CD4-positive, CD25-positive, alpha-beta regulatory T cell (primary cell): ENCODE results near the gene CELF2. TPM values are rescaled to one million over a fixed set of nuclear protein-coding genes. Genes with fewer than 3 reads are reported as not detected.

Experiments
- ATAC-seq, 2 donors: fragments of 150-1000 bp; cut with Tn5 transposase; one replicate each; pipeline ENCODE4 v1.10.0; 2021; ENCODE audit warnings: low read depth in 2 of 2, moderate number of reproducible peaks in 2 of 2, moderate library complexity in 1 of 2
- DNase-seq, 3 donors: peaks; one replicate each; pipeline versions ENCODE4 v3.0.0 to v3.0.0-alpha.2; 2012 to 2022; ENCODE audit warnings: mixed read lengths in 1 of 3
- H3K27ac ChIP-seq: one replicate; pipeline ENCODE4 v1.7.0; 2013; ENCODE audit warnings: mild to moderate bottlenecking, low read length; ENCODE audit not compliant: insufficient read depth, poor library complexity, severe bottlenecking
- H3K27me3 ChIP-seq: one replicate; pipeline ENCODE4 v1.7.0; 2013; ENCODE audit warnings: low read length; ENCODE audit not compliant: control insufficient read depth, insufficient read depth
- H3K36me3 ChIP-seq: one replicate; pipeline ENCODE4 v1.7.0; 2013; ENCODE audit warnings: mild to moderate bottlenecking, low read length, moderate library complexity; ENCODE audit not compliant: control insufficient read depth, insufficient read depth
- H3K4me1 ChIP-seq: 2 replicates; pipeline ENCODE4 v1.7.0; 2013; ENCODE audit warnings: mild to moderate bottlenecking, low read length; ENCODE audit not compliant: insufficient read depth, control insufficient read depth, poor library complexity, severe bottlenecking
- H3K4me3 ChIP-seq: one replicate; pipeline ENCODE4 v1.7.0; 2013; ENCODE audit warnings: low read depth, mild to moderate bottlenecking, low read length, moderate library complexity
- H3K9me3 ChIP-seq, 2 experiments: 1 replicate in 1 of 2; 2 replicates in 1 of 2; pipeline ENCODE4 v1.7.0; 2013; ENCODE audit warnings: low read length in 2 of 2, mild to moderate bottlenecking in 1 of 2, moderate library complexity in 1 of 2; ENCODE audit not compliant: control insufficient read depth in 2 of 2
- H3K27ac Mint-ChIP-seq, 3 donors: one replicate each; pipeline ENCODE4 v1.8.0; 2020 to 2022; ENCODE audit warnings: mild to moderate bottlenecking in 3 of 3, mixed read lengths in 3 of 3, moderate library complexity in 2 of 3
- H3K27me3 Mint-ChIP-seq: one replicate; pipeline ENCODE4 v1.8.0; 2022; ENCODE audit warnings: mild to moderate bottlenecking, mixed read lengths
- H3K36me3 Mint-ChIP-seq: one replicate; pipeline ENCODE4 v1.8.0; 2020; ENCODE audit warnings: mixed read lengths
- H3K4me1 Mint-ChIP-seq, 4 donors: one replicate each; pipeline ENCODE4 v1.8.0; 2020 to 2022; ENCODE audit warnings: mixed read lengths in 4 of 4, mild to moderate bottlenecking in 1 of 4
- H3K4me3 Mint-ChIP-seq, 4 donors: one replicate each; pipeline ENCODE4 v1.8.0; 2020 to 2022; ENCODE audit warnings: mild to moderate bottlenecking in 4 of 4, mixed read lengths in 4 of 4, moderate library complexity in 3 of 4
- H3K9me3 Mint-ChIP-seq, 7 donors: one replicate each; pipeline ENCODE4 v1.8.0; 2020 to 2022; ENCODE audit warnings: mixed read lengths in 7 of 7, mild to moderate bottlenecking in 3 of 7, moderate library complexity in 2 of 7
- polyA plus RNA-seq, 4 donors: library from polyadenylated mRNA; unstranded; fragments of 300-500 nt; fragmentation: Illumina TruSeq; gene quantifications; one replicate each; pipeline ENCODE4 v1.2.3, GENCODE V29; 2021
- total RNA-seq: library from RNA; stranded (reverse); gene quantifications from one replicate; pipeline ENCODE4 v1.2.3, GENCODE V29; 2022

The CELF2 gene
- total and polyA plus RNA-seq, 5 donors from 2014 or later: 117 to 230 (median 150) TPM

GRCh38 chr10:11093771-11094736, 76.4 kb downstream of the CELF2 start:
- DNase-seq (no peak), ATAC-seq (no peak)
- Histone ChIP-seq H3K27me3 (peaks cover 11% of the 10 kb centered on the region), H3K4me1 (no peaks in the 10 kb centered on the region), H3K27ac (no peak overlapping the region), H3K36me3 (no peaks in the 10 kb centered on the region), H3K9me3 (peaks cover 0 to 3% of the 10 kb centered on the region in 2 experiments), H3K4me3 (no peak overlapping the region)
- no peaks in the 10 kb centered on the region for H3K27me3 Mint-ChIP-seq
- no peaks in the 10 kb centered on the region for H3K4me1 Mint-ChIP-seq
- H3K4me3 Mint-ChIP-seq: no peak overlapping the region
- no peak overlapping the region for H3K27ac Mint-ChIP-seq
- peaks cover 0 to 2% (median 0%) of the 10 kb centered on the region in 7 donors for H3K9me3 Mint-ChIP-seq
- H3K36me3 Mint-ChIP-seq: no peaks in the 10 kb centered on the region

- peaks cover 0 to 3% of the 10 kb centered on the region in 2 experiments for H3K9me3 ChIP-seq
- H3K27me3 ChIP-seq: peaks cover 13% of the 10 kb centered on the region
- peaks cover 0 to 2% (median 0%) of the 10 kb centered on the region in 7 donors for H3K9me3 Mint-ChIP-seq
- no peaks in the 10 kb centered on the region for H3K4me1 ChIP-seq
- no peaks in the 10 kb centered on the region for H3K27me3 Mint-ChIP-seq
- no peak overlapping the region for H3K4me3 ChIP-seq
- no peak overlapping the region for H3K27ac ChIP-seq
- ATAC-seq (no peak), DNase-seq (no peak)
- H3K4me3 Mint-ChIP-seq: no peak overlapping the region
- no peaks in the 10 kb centered on the region for H3K36me3 ChIP-seq
- H3K27ac Mint-ChIP-seq: no peak overlapping the region
- H3K4me1 Mint-ChIP-seq: no peaks in the 10 kb centered on the region
- no peaks in the 10 kb centered on the region for H3K36me3 Mint-ChIP-seq
Observed at GRCh38 chr10:11095374-11095801, 77.7 kb downstream of the CELF2 start.

- Histone ChIP-seq H3K9me3 (peaks cover 0 to 3% of the 10 kb centered on the region in 2 experiments), H3K4me1 (no peaks in the 10 kb centered on the region), H3K27ac (no peak overlapping the region), H3K4me3 (no peak overlapping the region), H3K36me3 (no peaks in the 10 kb centered on the region), H3K27me3 (peaks cover 13% of the 10 kb centered on the region)
- no peak for DNase-seq
- no peaks in the 10 kb centered on the region for H3K4me1 Mint-ChIP-seq
- H3K36me3 Mint-ChIP-seq: no peaks in the 10 kb centered on the region
- H3K27me3 Mint-ChIP-seq: peaks cover 8% of the 10 kb centered on the region
- H3K4me3 Mint-ChIP-seq: no peak overlapping the region
- H3K9me3 Mint-ChIP-seq: peaks cover 0 to 2% (median 0%) of the 10 kb centered on the region in 7 donors
- no peak overlapping the region for H3K27ac Mint-ChIP-seq
- ATAC-seq: no peak
Observed at GRCh38 chr10:11096422-11096821, 78.8 kb downstream of the CELF2 start.

GRCh38 chr10:11097686-11098085, 80.0 kb downstream of the CELF2 start:
- ATAC-seq: no peak
- H3K9me3 ChIP-seq: peaks cover 0 to 3% of the 10 kb centered on the region in 2 experiments
- no peaks in the 10 kb centered on the region for H3K36me3 ChIP-seq
- H3K4me3 ChIP-seq: no peak overlapping the region
- H3K27me3 ChIP-seq: peaks cover 18% of the 10 kb centered on the region
- DNase-seq: no peak
- Mint-ChIP-seq H3K4me3 (no peak overlapping the region), H3K36me3 (no peaks in the 10 kb centered on the region), H3K27ac (no peak overlapping the region), H3K27me3 (peaks cover 18% of the 10 kb centered on the region), H3K9me3 (peaks cover 0 to 2% (median 0%) of the 10 kb centered on the region in 7 donors), H3K4me1 (no peaks in the 10 kb centered on the region)
- H3K4me1 ChIP-seq: no peaks in the 10 kb centered on the region
- no peak overlapping the region for H3K27ac ChIP-seq

GRCh38 chr10:11098666-11099065, 81.0 kb downstream of the CELF2 start:
- Histone ChIP-seq H3K27me3 (peaks cover 18% of the 10 kb centered on the region), H3K9me3 (peaks cover 0 to 3% of the 10 kb centered on the region in 2 experiments), H3K36me3 (no peaks in the 10 kb centered on the region), H3K4me1 (no peaks in the 10 kb centered on the region), H3K27ac (no peak overlapping the region), H3K4me3 (no peak overlapping the region)
- no peak for DNase-seq
- Mint-ChIP-seq H3K27ac (no peak overlapping the region), H3K36me3 (no peaks in the 10 kb centered on the region), H3K4me1 (no peaks in the 10 kb centered on the region), H3K4me3 (no peak overlapping the region), H3K27me3 (peaks cover 22% of the 10 kb centered on the region), H3K9me3 (peaks cover 0 to 2% (median 0%) of the 10 kb centered on the region in 7 donors)
- no peak for ATAC-seq

- Histone ChIP-seq H3K4me3 (peak overlapping the region; percentile 27), H3K36me3 (no peaks in the 10 kb centered on the region), H3K27ac (no peak overlapping the region), H3K9me3 (no peaks in the 10 kb centered on the region), H3K4me1 (peaks cover 16% of the 10 kb centered on the region), H3K27me3 (peaks cover 5% of the 10 kb centered on the region)
- DNase-seq (peak in 2 of 3 donors; percentile 9 to 47), ATAC-seq (peak; percentile 31 to 50)
- Mint-ChIP-seq H3K36me3 (no peaks in the 10 kb centered on the region), H3K4me1 (peaks cover 0 to 16% (median 14%) of the 10 kb centered on the region in 4 donors), H3K27me3 (peaks cover 22% of the 10 kb centered on the region), H3K4me3 (peak overlapping the region in 2 of 4 donors; percentile 4 to 40), H3K9me3 (no peaks in the 10 kb centered on the region), H3K27ac (peak overlapping the region in 2 of 3 donors; percentile 3 to 49)
Observed at GRCh38 chr10:11104772-11105675, 87.4 kb downstream of the CELF2 start.

GRCh38 chr10:11105676-11106004, 88.0 kb downstream of the CELF2 start:
- Mint-ChIP-seq H3K36me3 (no peaks in the 10 kb centered on the region), H3K27ac (peak overlapping the region in 1 of 3 donors; percentile 3), H3K27me3 (peaks cover 21% of the 10 kb centered on the region), H3K4me1 (peaks cover 0 to 16% (median 14%) of the 10 kb centered on the region in 4 donors), H3K9me3 (no peaks in the 10 kb centered on the region), H3K4me3 (no peak overlapping the region)
- Histone ChIP-seq H3K36me3 (no peaks in the 10 kb centered on the region), H3K4me1 (peaks cover 16% of the 10 kb centered on the region), H3K4me3 (no peak overlapping the region), H3K27ac (no peak overlapping the region), H3K27me3 (peaks cover 5% of the 10 kb centered on the region), H3K9me3 (no peaks in the 10 kb centered on the region)
- DNase-seq: no peak
- ATAC-seq: peak in 1 of 2 donors; percentile 16
